Mesenteric fat pad (tissue), 1 donor: Measurements from ENCODE around the gene FAM171A2. TPM values are rescaled to one million over a fixed set of nuclear protein-coding genes. Genes with fewer than 3 reads are reported as not detected.

Experiments
- DNase-seq: peaks from one replicate; pipeline ENCODE4 v3.0.0-alpha.2; 2020; ENCODE audit warnings: low spot score
- total RNA-seq: library from RNA; stranded (reverse); fragmentation: NEBNext Ultra II Directional; extraction: Animal tissue kit (Norgen Biotek cat#: 25700); gene quantifications from one replicate; pipeline ENCODE4 v1.2.1, GENCODE V29; 2021
- donor health status: DM: yes; HTN: yes; CAD: no.

The FAM171A2 gene
- total RNA-seq, 1 donor from 2014 or later, result 3.0 TPM

DNA sequence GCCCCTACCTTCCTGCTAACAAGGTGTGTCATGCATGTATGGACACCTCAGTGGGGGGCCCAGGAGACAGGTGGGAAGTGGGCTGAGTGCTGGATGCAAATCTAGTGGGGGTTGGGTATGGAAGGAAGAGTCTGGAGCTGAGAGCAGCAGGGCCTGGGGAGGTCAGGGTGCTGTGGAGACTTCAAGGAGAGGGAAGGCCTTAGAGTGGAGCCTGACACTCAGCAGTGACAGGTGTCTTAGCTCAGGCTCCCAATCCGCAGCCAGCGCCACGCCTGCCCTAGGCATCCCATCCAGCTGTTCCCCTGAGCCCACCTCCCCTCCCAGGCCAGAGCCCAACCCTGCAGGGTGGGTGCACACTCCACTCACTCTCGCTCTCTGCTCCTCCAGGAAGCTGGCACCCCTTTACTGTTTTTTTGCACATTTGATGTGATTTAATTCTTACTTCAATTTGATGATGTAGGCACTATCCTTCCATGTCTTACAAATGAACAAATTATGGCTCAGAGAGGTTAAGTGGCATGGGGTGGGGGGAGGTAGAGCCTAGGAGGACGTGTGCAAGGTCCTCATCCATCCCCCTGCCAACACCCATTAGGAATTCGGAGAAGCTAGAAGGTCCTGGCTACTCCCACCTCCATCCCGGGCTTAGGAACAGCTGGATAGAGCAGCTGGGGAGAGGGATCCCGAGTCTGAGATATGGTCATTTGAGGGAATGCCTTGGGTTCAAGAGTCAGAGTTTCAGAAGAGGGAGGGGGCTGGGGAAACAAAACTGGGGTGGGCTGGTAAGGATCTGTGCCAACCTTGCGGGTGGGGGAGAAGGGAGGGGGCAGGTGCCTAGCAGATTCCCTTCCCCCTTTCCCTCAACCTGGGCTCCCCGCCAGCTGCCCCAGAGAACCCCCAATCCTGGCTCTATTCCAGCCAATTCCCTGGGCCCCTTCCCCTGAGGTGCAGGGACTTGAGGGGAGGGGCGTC, 2.1 kb downstream of the FAM171A2 start:
- DNase-seq, result no peak

DNA sequence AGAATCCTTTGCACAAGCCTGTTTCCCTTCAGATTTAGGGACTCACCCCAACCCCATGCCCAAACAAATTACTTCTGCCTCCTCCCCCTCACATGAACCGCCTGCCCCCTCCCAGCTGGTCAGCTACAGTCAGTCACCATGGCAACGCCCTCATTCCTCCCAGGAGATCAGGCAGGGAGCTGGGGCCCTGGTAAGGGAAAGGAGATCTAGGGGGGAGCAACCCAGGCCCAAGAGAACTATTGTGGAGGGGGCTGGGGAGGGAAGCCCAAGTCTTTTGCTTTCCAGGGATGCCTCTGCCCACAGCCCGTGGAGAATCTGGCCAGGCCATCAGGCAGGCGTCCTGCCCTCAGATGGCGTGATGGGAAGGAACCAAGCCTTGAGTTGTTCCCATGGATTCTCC, 2.8 kb downstream of the FAM171A2 start:
- DNase-seq, result no peak

DNA sequence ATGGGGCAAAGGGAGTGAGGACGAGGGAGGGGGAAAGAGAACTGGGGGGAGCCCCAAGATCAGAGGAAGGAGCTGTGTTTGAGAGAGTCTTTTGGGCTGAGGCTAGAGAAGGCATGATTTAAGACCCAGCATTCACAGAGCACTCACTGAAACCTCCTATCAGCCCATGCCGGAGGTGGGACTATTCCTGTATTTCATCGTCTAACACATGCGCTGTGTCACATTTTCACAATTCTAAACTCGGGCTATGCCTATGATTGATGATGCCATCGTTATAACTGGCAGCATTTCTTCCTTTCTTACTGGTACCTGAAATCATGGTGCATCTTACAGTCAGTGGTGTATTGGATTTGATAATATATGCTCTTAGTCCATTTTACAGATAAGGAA, 3.5 kb downstream of the FAM171A2 start:
- DNase-seq, result no peak

DNA sequence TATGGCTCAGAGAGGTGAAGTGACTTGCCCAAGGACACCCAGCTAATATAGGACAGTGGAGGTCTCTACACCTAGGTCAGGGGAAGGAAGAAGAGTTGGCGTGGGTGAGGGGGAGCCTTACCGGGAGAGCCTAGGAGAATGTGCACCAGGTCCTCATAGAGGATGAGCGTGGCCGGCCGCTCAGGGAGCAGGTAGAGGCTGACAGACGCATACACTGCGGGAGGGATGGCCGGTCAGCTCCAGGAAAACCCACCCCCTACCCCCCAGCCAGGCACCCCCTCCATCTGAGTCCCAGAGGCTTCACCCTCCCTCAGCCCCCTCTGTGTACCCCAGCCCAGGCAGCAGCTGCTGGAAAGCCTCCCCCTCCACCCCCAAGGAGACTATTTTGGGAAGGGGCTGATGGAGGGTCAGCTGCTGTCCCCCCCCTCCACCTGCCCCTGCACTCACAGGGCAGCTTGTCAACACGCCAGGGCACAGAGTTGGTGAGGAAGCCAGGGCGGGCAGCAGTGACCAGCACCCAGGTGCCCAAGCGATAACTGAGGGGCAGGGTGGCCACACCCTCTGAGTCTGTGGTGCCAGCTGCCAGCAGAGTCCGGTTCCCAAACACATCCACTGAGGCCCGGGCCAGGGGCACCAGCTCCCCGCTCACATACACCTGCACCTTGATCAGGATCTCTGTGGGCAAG, 4.1 kb downstream of the FAM171A2 start:
- DNase-seq, result no peak

DNA sequence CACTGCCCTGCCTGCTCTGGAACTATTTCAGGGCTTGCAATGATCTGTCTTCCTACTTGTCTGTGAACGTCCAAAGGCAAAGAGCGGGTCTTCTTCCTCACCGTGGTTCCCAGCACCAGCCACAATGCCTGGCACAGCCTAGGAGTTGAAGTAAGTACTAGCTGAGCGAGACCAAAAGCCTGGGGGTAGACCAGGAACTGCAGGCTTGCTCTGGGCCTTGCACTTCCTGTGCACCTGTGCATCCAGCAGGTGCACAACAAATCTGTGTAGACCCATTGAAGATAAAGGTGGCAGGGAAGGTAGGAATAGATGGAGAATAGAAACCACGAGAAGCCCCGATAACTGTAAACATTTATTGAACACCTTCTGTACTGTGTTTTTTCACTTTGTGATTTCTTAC, 4.6 kb downstream of the FAM171A2 start:
- no peak for DNase-seq

DNA sequence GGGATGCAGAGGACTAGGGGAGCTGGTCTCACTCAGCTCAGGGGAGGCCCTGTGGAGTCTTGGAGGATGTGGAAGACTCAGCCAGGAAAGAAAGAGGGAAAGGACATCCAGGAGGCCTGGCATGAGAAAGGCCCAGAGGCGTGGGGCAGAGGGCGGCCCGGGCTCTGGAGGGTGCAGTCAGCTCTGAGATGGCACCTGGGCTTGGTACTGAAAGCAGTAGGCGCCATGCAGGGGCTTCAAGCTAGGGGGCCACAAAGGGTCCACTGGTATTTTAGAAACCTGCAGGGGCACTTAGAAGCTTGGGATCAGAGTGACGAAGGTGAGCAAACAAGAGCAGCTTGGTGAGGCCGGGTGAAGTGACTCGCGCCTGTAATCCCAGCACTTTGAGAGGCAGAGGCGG, 5.6 kb downstream of the FAM171A2 start:
- DNase-seq, result no peak

DNA sequence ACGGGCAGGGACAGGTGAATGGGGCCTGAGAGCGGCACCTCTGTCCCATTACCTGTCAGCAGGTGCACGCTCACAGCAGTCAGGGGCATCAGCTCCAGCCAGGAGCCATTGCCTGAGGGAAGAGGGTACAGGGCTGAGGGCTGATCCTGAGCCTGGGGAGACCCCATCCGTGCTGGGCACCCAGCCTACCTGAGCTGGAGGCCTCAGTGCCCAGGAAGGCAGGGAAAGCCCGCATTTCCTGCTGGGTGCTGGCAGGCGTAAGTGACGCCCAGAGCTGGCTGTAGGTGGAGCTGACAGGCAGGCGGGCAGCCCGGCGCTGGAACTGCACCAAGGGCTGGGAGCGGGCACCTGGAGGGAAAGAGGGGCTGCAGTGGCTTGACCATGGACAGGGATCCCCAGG, 7.4 kb downstream of the FAM171A2 start:
- DNase-seq, result no peak

DNA sequence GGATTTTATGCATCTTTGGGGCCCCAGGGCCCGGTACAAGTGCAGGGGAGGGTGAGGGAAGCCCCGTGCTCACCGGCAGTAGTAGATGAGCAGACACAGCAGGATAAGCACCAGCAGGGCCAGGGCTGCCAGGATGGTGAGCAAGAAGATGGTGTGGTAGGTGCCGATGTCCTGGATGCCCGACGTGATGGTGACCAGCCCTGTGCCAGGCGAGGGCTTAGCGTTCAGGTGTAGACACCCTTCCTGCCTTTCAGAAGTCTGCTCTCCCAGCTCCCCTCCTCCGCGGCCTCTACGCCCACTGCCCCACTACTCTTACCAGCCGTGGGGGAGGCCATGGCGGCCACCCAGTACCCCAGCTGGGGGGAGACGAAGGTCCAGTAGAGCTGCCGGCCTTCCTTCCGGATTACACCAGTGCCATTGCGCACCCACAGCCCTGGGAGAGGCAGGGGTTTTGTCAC, 8.0 kb downstream of the FAM171A2 start:
- no peak for DNase-seq

DNA sequence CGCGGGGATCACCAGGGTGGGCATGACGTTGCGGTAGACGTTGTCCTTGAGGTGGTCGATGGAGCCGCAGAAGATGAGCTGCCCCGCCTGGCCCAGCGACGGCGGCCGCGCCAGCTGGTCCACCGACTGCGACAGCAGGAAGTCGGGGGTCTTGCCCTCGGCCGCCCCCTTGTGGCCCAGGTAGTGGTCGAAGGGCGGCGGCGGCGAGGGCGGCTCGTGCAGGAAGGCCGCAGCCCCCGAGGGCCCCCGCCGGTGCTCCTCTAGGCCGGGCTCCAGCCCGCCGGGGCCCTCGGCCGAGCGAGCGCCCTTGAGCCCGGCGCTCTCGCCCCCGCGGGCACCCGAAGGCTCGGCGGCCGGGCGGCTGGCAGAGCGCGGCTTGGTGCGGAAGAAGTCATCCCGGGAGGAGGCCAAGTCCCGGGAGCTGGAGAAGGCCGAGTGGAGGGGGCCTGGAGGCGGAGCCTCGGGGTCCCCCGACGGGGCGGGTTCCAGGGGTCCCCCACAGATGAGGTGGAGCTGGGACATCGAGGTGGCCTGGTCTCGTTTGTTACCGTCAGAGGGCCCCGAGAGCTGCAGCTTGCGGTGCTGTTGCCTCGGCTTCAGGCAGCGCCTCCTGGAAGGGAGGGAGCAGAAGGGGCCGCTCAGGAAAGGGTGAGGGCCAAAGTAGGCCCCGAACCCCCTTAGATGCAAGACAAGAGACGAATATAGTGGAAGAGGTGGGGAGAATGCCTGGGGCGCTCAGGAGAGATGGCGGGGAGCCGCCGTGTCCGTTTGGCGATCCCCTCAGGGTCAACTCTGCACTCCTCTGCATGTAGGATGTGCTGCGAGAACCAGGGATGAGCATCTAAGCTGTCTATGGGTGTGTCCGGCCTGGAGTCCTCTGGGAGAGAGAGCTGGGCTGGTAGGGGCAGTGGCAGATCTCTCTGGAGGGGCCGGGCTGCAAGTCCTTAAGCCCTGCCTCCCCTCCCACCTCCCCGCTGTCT, 8.8 kb downstream of the FAM171A2 start:
- DNase-seq, result no peak

DNA sequence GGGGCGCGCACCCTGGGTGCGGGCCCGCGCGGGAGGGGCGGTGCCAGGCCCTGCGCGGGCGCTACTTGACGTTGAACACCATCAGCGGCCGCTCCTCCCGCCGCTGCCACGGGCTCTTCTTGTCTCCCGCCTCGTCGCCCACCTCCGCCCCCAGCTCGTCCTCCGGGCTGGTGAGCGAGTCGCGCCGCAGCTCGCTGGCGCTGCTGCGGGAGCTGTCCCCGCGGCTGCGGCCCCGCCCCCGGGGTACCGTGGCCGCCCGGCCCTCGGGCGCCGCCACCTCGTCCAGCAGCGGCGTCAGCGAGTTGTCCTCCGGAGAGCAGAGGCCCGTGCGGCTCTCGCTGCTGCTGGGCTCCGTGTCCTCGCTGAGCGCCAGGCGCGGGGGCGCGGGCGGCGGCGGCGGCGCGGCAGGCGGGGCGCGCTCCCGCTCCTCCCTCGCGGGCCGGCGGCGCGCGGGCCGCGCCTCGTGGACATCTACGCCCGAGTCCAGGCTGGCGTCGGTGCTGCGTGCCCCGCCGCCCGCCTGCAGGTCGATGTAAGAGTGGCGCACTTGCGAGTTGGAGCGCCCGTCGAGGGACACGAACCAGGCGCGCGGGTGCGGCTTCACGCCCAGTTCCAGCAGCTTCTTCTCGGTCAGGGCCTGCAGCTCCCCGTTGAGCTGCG, 9.9 kb downstream of the FAM171A2 start:
- DNase-seq, result no peak

DNA sequence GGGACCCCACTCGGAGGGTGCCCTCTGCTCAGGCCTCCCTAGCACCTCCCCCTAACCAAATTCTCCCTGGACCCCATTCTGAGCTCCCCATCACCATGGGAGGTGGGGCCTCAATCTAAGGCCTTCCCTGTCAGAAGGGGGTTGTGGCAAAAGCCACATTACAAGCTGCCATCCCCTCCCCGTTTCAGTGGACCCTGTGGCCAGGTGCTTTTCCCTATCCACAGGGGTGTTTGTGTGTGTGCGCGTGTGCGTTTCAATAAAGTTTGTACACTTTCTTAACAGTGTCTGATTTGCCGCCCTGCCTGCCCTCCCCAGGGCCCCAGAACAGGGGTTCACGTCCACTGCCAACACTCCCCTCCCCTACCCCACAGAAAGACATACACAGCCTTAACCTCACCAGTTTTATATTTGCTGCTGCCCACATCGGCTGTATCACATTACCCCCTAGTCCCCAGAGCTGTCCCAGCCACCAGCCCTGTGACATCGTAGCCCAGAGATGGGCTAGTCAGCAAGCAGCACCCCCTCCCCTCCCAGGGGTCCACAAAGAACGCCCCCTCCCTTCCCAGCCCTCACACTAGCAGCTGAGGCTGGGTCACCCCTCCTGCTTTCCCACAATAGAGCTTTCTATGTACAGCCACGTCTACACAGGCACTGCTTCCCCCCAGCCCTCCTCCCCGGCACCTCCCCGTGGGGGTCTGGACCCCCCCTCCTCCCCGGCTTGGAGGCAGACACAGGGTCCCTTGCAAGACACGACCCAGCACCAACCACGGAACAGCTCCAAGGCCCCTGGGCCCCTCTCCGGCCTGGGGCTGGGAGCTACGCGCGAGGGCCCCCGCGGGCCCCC, 10.6 kb downstream of the FAM171A2 start:
- no peak for DNase-seq

DNA sequence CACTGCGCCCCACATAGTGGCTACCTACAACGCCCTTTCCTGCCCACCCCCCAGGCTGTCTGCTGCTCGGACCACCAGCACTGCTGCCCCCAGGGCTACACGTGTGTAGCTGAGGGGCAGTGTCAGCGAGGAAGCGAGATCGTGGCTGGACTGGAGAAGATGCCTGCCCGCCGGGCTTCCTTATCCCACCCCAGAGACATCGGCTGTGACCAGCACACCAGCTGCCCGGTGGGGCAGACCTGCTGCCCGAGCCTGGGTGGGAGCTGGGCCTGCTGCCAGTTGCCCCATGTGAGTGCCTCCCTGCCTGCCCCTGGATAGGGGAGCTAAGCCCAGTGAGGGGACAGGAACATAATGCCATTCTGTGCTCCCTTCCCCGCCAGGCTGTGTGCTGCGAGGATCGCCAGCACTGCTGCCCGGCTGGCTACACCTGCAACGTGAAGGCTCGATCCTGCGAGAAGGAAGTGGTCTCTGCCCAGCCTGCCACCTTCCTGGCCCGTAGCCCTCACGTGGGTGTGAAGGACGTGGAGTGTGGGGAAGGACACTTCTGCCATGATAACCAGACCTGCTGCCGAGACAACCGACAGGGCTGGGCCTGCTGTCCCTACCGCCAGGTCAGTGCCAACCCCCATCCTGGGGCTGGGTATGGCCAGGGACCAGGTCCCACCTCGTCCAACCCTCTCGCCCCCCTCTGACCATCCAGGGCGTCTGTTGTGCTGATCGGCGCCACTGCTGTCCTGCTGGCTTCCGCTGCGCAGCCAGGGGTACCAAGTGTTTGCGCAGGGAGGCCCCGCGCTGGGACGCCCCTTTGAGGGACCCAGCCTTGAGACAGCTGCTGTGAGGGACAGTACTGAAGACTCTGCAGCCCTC, 11.5 kb downstream of the FAM171A2 start:
- no peak for DNase-seq

DNA sequence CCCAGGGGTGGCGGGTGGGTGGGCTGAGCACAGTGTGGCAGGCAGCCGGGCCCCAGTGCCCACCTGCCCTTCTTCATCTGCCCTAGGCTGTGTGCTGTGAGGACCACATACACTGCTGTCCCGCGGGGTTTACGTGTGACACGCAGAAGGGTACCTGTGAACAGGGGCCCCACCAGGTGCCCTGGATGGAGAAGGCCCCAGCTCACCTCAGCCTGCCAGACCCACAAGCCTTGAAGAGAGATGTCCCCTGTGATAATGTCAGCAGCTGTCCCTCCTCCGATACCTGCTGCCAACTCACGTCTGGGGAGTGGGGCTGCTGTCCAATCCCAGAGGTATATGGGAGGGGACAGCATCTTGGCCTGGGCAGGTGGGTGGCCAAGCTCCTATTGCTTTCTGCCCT, 12.2 kb downstream of the FAM171A2 start:
- DNase-seq, result no peak

DNA sequence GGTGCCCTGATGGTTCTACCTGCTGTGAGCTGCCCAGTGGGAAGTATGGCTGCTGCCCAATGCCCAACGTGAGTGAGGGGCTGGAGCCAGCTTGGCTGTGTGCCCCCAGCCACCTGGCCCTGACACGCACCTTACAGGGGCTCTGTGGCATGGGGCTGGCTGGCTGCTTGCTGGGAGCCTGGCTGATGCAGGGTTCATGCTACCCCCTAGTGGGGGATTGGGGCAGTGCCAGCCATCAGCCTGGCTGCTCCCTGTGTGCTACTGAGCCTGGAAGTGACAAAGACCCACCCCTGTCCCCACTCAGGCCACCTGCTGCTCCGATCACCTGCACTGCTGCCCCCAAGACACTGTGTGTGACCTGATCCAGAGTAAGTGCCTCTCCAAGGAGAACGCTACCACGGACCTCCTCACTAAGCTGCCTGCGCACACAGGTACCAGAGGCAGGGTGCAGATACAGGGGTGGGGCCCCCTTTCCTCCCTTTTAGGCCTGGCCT, 12.9 kb downstream of the FAM171A2 start:
- no peak for DNase-seq

DNA sequence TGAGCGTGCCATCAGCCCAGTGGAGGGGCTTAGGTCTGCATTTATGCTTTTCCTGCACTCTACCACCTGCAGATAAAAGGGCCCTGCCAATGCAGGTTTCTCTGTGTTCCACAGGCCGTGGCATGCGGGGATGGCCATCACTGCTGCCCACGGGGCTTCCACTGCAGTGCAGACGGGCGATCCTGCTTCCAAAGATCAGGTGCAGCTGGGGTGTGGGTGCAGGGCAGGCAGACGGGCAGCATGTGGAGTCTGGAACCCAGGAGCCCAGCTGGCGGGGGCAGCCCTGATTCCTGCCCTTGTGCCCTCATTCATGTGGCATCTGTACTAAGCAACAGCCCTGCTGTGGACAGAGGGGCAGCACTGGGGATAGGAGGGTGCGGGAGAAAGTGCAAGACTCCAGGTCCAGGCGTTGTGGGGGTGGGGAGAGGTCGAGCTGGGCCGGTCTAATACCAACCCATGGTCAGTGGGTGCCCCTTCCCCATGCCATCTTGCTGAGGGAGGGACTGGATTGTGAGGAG, 14.0 kb downstream of the FAM171A2 start:
- no peak for DNase-seq

DNA sequence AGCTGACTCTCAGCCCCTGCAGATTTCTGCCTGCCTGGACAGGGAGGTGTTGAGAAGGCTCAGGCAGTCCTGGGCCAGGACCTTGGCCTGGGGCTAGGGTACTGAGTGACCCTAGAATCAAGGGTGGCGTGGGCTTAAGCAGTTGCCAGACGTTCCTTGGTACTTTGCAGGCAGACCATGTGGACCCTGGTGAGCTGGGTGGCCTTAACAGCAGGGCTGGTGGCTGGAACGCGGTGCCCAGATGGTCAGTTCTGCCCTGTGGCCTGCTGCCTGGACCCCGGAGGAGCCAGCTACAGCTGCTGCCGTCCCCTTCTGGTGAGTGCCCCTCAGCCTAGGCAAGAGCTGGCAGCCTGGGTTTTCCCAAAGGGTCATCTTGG, 14.7 kb downstream of the FAM171A2 start:
- DNase-seq, result no peak

DNA sequence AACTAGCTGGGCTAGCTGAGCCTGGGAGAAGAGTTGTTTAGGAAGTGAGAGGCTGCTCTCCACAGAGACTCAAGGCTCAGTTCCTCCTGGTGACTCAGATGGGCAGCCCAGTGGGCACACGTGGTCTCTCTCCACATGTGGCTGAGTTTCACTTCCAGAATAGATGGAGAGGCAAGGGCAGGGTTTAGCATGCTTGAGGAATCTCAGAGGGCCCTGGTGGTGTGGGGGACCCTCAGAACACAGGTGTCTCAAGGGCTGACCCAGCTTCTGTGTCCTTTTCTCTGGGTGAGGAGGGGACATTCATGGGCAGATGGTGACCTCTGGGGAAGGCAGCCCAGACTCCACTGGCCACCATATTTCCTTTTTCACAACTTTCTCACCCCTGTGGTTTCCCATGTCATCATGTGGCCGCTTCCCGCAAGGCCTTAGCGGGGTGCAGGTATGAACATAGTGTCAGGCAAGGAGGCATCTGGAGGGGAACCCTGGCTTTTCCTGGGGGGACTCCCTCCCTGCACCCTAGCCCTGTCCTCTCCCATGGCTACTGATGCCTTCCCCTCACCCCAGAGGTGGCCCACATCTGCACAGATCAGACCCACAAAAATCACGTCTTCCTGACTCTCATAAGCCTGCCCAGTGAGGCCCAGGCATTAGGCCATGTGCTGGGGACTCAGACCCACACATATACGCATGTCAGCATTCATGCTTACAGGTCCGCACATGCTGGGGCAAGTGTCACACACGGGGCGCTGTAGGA, 15.2 kb downstream of the FAM171A2 start:
- no peak for DNase-seq
